Neuronal stem cell (in vitro differentiated cells): Measurements from ENCODE around the gene PWWP2B.
A peak's percentile ranks its signal among the peaks of the same experiment; 100 is the strongest.
"Not testable (repeated sequence)": the region's sequence is repeated elsewhere in the genome, so short reads cannot be mapped to it uniquely, and the experiment has no call there.

Experiments used
- DNase-seq: peaks from one replicate; pipeline ENCODE4 v3.0.0-alpha.2; 2013; ENCODE audit warnings: low spot score
- H2AFZ ChIP-seq: one replicate; pipeline ENCODE4 v1.6.1; 2013; ENCODE audit warnings: mild to moderate bottlenecking, low read length, inconsistent platforms
- H2AK5ac ChIP-seq: 2 replicates; pipeline ENCODE4 v1.6.1; 2013; ENCODE audit warnings: low read depth, mild to moderate bottlenecking, inconsistent platforms, low read length, moderate library complexity, mixed read lengths
- H2BK120ac ChIP-seq: 2 replicates; pipeline ENCODE4 v1.6.1; 2013; ENCODE audit warnings: low read depth, mild to moderate bottlenecking, inconsistent platforms, low read length, moderate library complexity, mixed read lengths
- H2BK12ac ChIP-seq: one replicate; pipeline ENCODE4 v1.6.1; 2013; ENCODE audit warnings: low read length, inconsistent platforms
- H2BK15ac ChIP-seq: 2 replicates; pipeline ENCODE4 v1.6.1; 2013; ENCODE audit warnings: mild to moderate bottlenecking, low read length, inconsistent platforms, mixed read lengths
- H2BK5ac ChIP-seq: one replicate; pipeline ENCODE4 v1.6.1; 2013; ENCODE audit warnings: inconsistent platforms, mild to moderate bottlenecking, low read length, moderate library complexity
- H3K14ac ChIP-seq: one replicate; pipeline ENCODE4 v1.6.1; 2013; ENCODE audit warnings: low read length, inconsistent platforms
- H3K18ac ChIP-seq: 2 replicates; pipeline ENCODE4 v1.6.1; 2013; ENCODE audit warnings: low read length, inconsistent platforms
- H3K23ac ChIP-seq: 2 replicates; pipeline ENCODE4 v1.6.1; 2013; ENCODE audit warnings: low read depth, mild to moderate bottlenecking, mixed read lengths, low read length, inconsistent platforms; ENCODE audit not compliant: poor library complexity
- H3K27ac ChIP-seq: replicated peaks from 3 replicates; pipeline ENCODE4 v1.5.1; 2013; ENCODE audit warnings: low read length, inconsistent platforms
- H3K27me3 ChIP-seq, 3 experiments: 2 replicates each; pipeline ENCODE4 v1.6.1; 2013; ENCODE audit warnings: low read length in 3 of 3, mild to moderate bottlenecking in 2 of 3, inconsistent platforms in 1 of 3, low read depth in 1 of 3, mixed read lengths in 1 of 3, moderate library complexity in 1 of 3; ENCODE audit not compliant: control insufficient read depth in 3 of 3, insufficient read depth in 3 of 3
- H3K36me3 ChIP-seq, 2 donors: replicated peaks in 1 of 2; 2 replicates each; pipeline ENCODE4 v1.6.1; 2013; ENCODE audit warnings: low read length in 2 of 2; ENCODE audit not compliant: control insufficient read depth in 2 of 2, insufficient read depth in 2 of 2
- H3K4ac ChIP-seq: 2 replicates; pipeline ENCODE4 v1.6.1; 2013; ENCODE audit warnings: inconsistent platforms, mild to moderate bottlenecking, low read length, moderate library complexity
- H3K4me1 ChIP-seq, 2 donors: 1 replicate in 1 of 2; 2 replicates in 1 of 2; pipeline ENCODE4 v1.6.1; 2013; ENCODE audit warnings: low read length in 2 of 2, low read depth in 1 of 2; ENCODE audit not compliant: control insufficient read depth in 2 of 2, insufficient read depth in 1 of 2
- H3K4me2 ChIP-seq: one replicate; pipeline ENCODE4 v1.6.1; 2013; ENCODE audit warnings: mild to moderate bottlenecking, low read length, inconsistent platforms; ENCODE audit not compliant: insufficient read depth, poor library complexity, severe bottlenecking
- H3K4me3 ChIP-seq, 2 donors: 2 replicates each; pipeline ENCODE4 v1.5.1; 2013; ENCODE audit warnings: low read length in 2 of 2, mild to moderate bottlenecking in 2 of 2, inconsistent platforms in 1 of 2, moderate library complexity in 1 of 2
- H3K79me1 ChIP-seq: one replicate; pipeline ENCODE4 v1.6.1; 2013; ENCODE audit warnings: low read depth, mild to moderate bottlenecking, inconsistent platforms, low read length, moderate library complexity
- H3K9ac ChIP-seq: one replicate; pipeline ENCODE4 v1.6.1; 2013; ENCODE audit warnings: mild to moderate bottlenecking, low read depth, low read length, inconsistent platforms; ENCODE audit not compliant: poor library complexity
- H3K9me3 ChIP-seq, 2 donors: replicated peaks in 1 of 2; 2 replicates each; pipeline versions ENCODE3 to v1.6.1; 2013; ENCODE audit warnings: low read length in 2 of 2, mild to moderate bottlenecking in 2 of 2, inconsistent platforms in 1 of 2, low read depth in 1 of 2, mixed read lengths in 1 of 2, moderate library complexity in 1 of 2; ENCODE audit not compliant: control insufficient read depth in 2 of 2, insufficient read depth in 1 of 2
- H4K8ac ChIP-seq: one replicate; pipeline ENCODE4 v1.6.1; 2013; ENCODE audit warnings: low read depth, mild to moderate bottlenecking, inconsistent platforms, low read length, moderate library complexity
- H4K91ac ChIP-seq: one replicate; pipeline ENCODE4 v1.6.1; 2013; ENCODE audit warnings: low read length, low read depth, mild to moderate bottlenecking, inconsistent platforms; ENCODE audit not compliant: poor library complexity
- WGBS, 2 donors: extraction: QIAGEN DNeasy Blood & Tissue Kit; methylation state at CpG; one replicate each; pipeline ENCODE4 v1.1.7; 2013; ENCODE audit warnings: missing lambda C conversion rate in 2 of 2, mixed read lengths in 1 of 2; ENCODE audit not compliant: insufficient read length in 2 of 2, insufficient replicate concordance in 1 of 2; ENCODE audit errors: extremely low coverage in 2 of 2; 5-methylcytosine and 5-hydroxymethylcytosine counted together

PWWP2B gene

GRCh38 chr10:132386896-132387295 lies 10.1 kb upstream of the PWWP2B start:
- not testable (repeated sequence) for H3K27ac ChIP-seq, H3K9ac ChIP-seq, H3K36me3 ChIP-seq, H3K79me1 ChIP-seq, H2AFZ ChIP-seq, H2BK120ac ChIP-seq, H4K91ac ChIP-seq, H2BK12ac ChIP-seq, H3K18ac ChIP-seq, H3K4me1 ChIP-seq, H4K8ac ChIP-seq, DNase-seq, H3K4ac ChIP-seq, H3K23ac ChIP-seq, H2BK15ac ChIP-seq, H2BK5ac ChIP-seq, H3K9me3 ChIP-seq, H3K4me2 ChIP-seq, H3K4me3 ChIP-seq, H3K14ac ChIP-seq
- H2AK5ac ChIP-seq: peak overlapping the region; percentile 64
- H3K27me3 ChIP-seq: peaks cover 0 to 17% (median 2%) of the 10 kb centered on the region in 3 experiments
- WGBS, 2 donors: no CpG with 5 or more reads among the region's 1 CpG

DNA sequence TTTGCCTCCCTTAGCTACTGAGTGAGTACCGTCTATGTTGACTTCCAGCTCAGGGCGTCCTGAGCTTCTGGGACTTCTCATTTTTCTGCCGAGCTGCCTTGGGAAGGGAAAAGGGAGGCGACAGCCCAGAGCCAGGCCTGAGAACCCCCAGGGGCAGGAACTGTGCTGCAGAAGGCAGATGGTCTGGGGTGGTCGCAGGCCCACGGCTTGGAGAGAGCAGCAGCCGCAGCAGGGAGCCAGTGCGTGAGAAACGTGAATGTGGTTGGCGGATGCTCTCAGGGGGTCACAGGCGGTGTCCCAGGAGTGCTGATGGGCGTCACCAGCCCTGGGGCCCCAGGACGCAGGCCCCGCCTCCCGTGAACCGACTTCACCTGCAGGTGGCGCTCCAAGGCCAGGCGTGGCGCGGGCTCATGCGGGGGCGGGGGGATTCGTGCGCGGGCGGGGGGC lies 9.2 kb upstream of the PWWP2B start:
- Histone ChIP-seq H2BK5ac (peak overlapping the region; percentile 4), H3K27ac (peak overlapping the region; percentile 25), H3K27me3 (peaks cover 0 to 17% (median 2%) of the 10 kb centered on the region in 3 experiments), H3K4me1 (peaks cover 0 to 4% of the 10 kb centered on the region in 2 donors), H3K18ac (peak overlapping the region; percentile 61), H3K79me1 (peaks cover 1% of the 10 kb centered on the region), H4K8ac (no peak overlapping the region), H4K91ac (no peak overlapping the region), H3K9me3 (peaks cover 0 to 4% of the 10 kb centered on the region in 2 donors), H3K14ac (no peak overlapping the region), H2BK120ac (no peak overlapping the region), H2AK5ac (peak overlapping the region; percentile 64), H3K36me3 (no peaks in the 10 kb centered on the region), H3K4me2 (no peak overlapping the region), H3K4me3 (no peak overlapping the region), H2BK12ac (no peak overlapping the region), H3K9ac (peak overlapping the region; percentile 65), H2BK15ac (no peak overlapping the region), H3K23ac (no peak overlapping the region), H3K4ac (no peak overlapping the region), H2AFZ (peak overlapping the region; percentile 41)
- no CpG with 5 or more reads among the region's 26 CpGs for WGBS, 2 donors
- peak; percentile 77 for DNase-seq

DNA sequence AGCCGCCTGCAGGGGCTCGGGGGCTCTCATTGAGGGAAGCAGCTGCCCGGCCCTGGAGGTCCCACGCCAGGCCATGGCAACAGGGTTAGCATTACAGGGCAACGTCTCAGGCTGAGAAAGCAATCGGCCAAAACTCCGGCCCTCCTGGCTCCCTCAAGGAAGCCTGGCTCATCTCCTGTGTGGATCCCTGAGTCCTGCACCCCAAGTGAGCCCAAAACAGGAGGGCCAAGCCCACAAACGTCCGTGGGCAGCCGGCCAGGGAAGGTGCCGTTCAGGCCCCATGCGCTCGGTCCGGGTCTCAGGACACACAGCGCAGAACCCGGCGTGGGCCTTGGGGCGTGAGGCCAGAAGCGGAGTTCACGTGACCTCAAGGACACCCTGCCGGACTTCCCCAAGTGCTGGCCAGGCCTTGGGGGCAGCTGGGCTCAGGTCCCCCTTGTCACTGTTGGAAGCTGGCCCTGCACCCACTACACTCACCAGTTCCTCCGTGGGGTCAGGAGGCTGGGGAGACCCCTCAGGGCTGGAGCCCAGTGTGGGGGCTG lies 8.0 kb upstream of the PWWP2B start:
- H3K27me3 ChIP-seq: peaks cover 0 to 17% (median 0%) of the 10 kb centered on the region in 3 experiments

GRCh38 chr10:132389433-132390169 lies 7.4 kb upstream of the PWWP2B start:
- Histone ChIP-seq H3K4ac (no peak overlapping the region), H3K4me3 (no peak overlapping the region), H2BK15ac (peak overlapping the region; percentile 92), H3K36me3 (no peaks in the 10 kb centered on the region), H3K18ac (peak overlapping the region; percentile 92), H4K8ac (no peak overlapping the region), H2BK12ac (no peak overlapping the region), H3K9me3 (peaks cover 0 to 4% of the 10 kb centered on the region in 2 donors), H3K23ac (peak overlapping the region; percentile 58), H2BK5ac (no peak overlapping the region), H3K4me2 (no peak overlapping the region), H3K14ac (no peak overlapping the region), H3K4me1 (peaks cover 0 to 4% of the 10 kb centered on the region in 2 donors), H3K9ac (no peak overlapping the region), H3K27ac (no peak overlapping the region), H2AFZ (peak overlapping the region; percentile 62), H2AK5ac (peak overlapping the region; percentile 95), H3K27me3 (peaks cover 0 to 17% (median 2%) of the 10 kb centered on the region in 3 experiments), H3K79me1 (peaks cover 1% of the 10 kb centered on the region), H2BK120ac (peak overlapping the region; percentile 73), H4K91ac (no peak overlapping the region)
- no peak for DNase-seq
- WGBS, 2 donors: no CpG with 5 or more reads among the region's 16 CpGs

More for the DNA sequence above, 8.0 kb upstream of the PWWP2B start:
- Histone ChIP-seq H3K9me3 (peaks cover 0 to 4% of the 10 kb centered on the region in 2 donors), H3K36me3 (no peaks in the 10 kb centered on the region), H3K4ac (peak overlapping the region; percentile 78), H2AK5ac (peak overlapping the region; percentile 95), H2BK120ac (peak overlapping the region; percentile 73), H4K8ac (peak overlapping the region; percentile 48), H2BK5ac (no peak overlapping the region), H3K4me2 (no peak overlapping the region), H2BK15ac (peak overlapping the region; percentile 92), H2AFZ (peak overlapping the region; percentile 62), H3K23ac (peak overlapping the region; percentile 58), H3K4me3 (no peak overlapping the region), H3K79me1 (peaks cover 1% of the 10 kb centered on the region), H4K91ac (no peak overlapping the region), H3K14ac (no peak overlapping the region), H3K18ac (peak overlapping the region; percentile 92), H3K4me1 (peaks cover 0 to 4% of the 10 kb centered on the region in 2 donors), H3K27ac (no peak overlapping the region), H2BK12ac (no peak overlapping the region), H3K9ac (no peak overlapping the region)
- no peak for DNase-seq
- no CpG with 5 or more reads among the region's 22 CpGs for WGBS, 2 donors
